ENCODE results near the gene CRTC1. TPM values are rescaled to one million over a fixed set of nuclear protein-coding genes. Genes with fewer than 3 reads are reported as not detected.

Gene CRTC1
- total RNA-seq, 1 experiment from 2014 or later = 19.0 TPM

DNA sequence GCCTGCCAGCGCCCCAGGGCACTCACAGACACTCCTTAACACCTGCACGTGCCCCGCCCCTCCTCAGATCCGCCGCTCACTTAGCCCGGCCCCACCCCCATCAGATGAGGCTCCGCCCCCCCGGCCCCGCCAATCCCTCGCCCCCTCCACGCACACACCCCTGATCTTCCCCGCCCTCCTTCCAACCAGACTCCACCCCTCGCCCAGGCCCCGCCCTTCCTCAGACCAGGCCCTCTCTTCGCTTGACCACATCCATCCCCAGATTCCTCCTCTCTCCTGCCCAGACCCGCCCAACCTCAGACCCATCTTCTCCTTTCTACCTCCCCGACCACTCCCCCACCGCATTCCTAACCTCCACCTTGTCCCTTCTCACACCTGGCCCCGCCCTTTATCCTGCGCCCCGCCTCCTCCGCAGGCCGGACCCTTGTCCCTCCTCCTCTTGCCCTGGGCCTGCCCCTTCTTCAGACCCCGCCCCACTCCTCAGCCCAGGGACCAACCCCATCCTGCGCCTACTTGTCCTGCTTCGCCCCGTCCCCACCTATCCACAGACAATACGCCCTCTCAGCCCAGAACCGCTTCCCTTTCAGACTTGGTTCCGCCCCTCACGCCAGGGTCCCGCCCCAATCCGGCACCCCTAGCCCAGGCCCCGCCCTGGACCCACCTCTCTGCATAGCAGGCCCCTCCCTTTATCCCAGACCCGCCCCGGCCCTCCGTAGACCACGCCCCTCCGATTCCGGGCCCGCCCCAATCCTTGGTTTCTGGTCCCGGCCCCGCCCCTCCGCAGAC lies 47.1 kb upstream of the CRTC1 start:
- Mint-ChIP-seq H3K36me3 (ENCODE audit: insufficient read depth in 1 of 3, low read depth in 3 of 3) (peaks cover 0 to 3% (median 0%) of the 10 kb centered on the region in 3 experiments; a peak in 1 of 7 replicates), H3K4me1 (peaks cover 9 to 18% of the 10 kb centered on the region in 2 experiments), H3K9me3 (no peaks in the 10 kb centered on the region), H3K27ac (peak overlapping the region; percentile 88 to 99 (median 96); a peak in 6 of 7 replicates), H3K27me3 (ENCODE audit: low read depth) (peaks cover 31% of the 10 kb centered on the region), H3K4me3 (peak overlapping the region; percentile 78 to 86)
- H3K9me3 ChIP-seq (ENCODE audit: control insufficient read depth, low read depth, low read length) = no peaks in the 10 kb centered on the region
- no peak overlapping the region for H3K56ac ChIP-seq (ENCODE audit: insufficient read length, low read depth, low read length)
- TF ChIP-seq, protein P1, sequence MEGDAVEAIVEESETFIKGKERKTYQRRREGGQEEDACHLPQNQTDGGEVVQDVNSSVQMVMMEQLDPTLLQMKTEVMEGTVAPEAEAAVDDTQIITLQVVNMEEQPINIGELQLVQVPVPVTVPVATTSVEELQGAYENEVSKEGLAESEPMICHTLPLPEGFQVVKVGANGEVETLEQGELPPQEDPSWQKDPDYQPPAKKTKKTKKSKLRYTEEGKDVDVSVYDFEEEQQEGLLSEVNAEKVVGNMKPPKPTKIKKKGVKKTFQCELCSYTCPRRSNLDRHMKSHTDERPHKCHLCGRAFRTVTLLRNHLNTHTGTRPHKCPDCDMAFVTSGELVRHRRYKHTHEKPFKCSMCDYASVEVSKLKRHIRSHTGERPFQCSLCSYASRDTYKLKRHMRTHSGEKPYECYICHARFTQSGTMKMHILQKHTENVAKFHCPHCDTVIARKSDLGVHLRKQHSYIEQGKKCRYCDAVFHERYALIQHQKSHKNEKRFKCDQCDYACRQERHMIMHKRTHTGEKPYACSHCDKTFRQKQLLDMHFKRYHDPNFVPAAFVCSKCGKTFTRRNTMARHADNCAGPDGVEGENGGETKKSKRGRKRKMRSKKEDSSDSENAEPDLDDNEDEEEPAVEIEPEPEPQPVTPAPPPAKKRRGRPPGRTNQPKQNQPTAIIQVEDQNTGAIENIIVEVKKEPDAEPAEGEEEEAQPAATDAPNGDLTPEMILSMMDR (conservative IDR thresholded peaks at IDR 0.05) = no peak
- no peak overlapping the region for H4K5ac ChIP-seq (ENCODE audit: insufficient read length, low read depth, low read length)
- H2BK20ac ChIP-seq (ENCODE audit: low read depth, low read length, poor library complexity, severe bottlenecking) = no peak overlapping the region
- H2AFZ ChIP-seq (ENCODE audit: low read length) = no peak overlapping the region
- no peak overlapping the region for H3T11ph ChIP-seq (ENCODE audit: low read length)
- H3K4me1 ChIP-seq (ENCODE audit: insufficient read depth, low read length) = peaks cover 3% of the 10 kb centered on the region; the same call in 1 of the 2 replicates
- peak overlapping the region; percentile 33; the same call in 1 of the 2 replicates for H3K14ac ChIP-seq (ENCODE audit: insufficient read depth, low read length)
- no peak overlapping the region for H2AK5ac ChIP-seq (ENCODE audit: insufficient read length, low read length)
- no CpG with 5 or more reads among the region's 44 CpGs for WGBS (ENCODE audit: extremely low coverage, insufficient read length, low lambda C conversion rate)
- H3K23ac ChIP-seq (ENCODE audit: insufficient read length, low read depth, low read length) = no peak overlapping the region
- no peak overlapping the region for H3K9ac ChIP-seq (ENCODE audit: extremely low read depth, insufficient read length, low read length)
- H3K27me3 ChIP-seq (ENCODE audit: insufficient read depth, low read length) = no peaks in the 10 kb centered on the region
- H3K18ac ChIP-seq (ENCODE audit: insufficient read length, low read depth, low read length) = peak overlapping the region; percentile 89
- DNase-seq = peak; percentile 98
- no peak overlapping the region for H2BK5ac ChIP-seq (ENCODE audit: insufficient read length, low read length)
- no peaks in the 10 kb centered on the region; the same call in 1 of the 2 replicates for H3K79me2 ChIP-seq (ENCODE audit: insufficient read depth, low read length)
- H3K23me2 ChIP-seq (ENCODE audit: insufficient read length, low read depth, low read length, poor library complexity, severe bottlenecking) = peaks cover 9% of the 10 kb centered on the region
- no peak overlapping the region for H2BK120ac ChIP-seq (ENCODE audit: low read depth, low read length, poor library complexity, severe bottlenecking)
- no peak overlapping the region for H2BK12ac ChIP-seq (ENCODE audit: insufficient read length, low read depth, low read length)
- no peak overlapping the region for H4K91ac ChIP-seq (ENCODE audit: insufficient read length, low read depth, low read length)
- no peak overlapping the region for H3K4ac ChIP-seq (ENCODE audit: low read depth, low read length)
- peaks cover 3% of the 10 kb centered on the region for H3K79me1 ChIP-seq (ENCODE audit: insufficient read depth, low read depth, low read length, poor library complexity, severe bottlenecking)
- H3K27ac ChIP-seq (ENCODE audit: insufficient read length, low read depth, low read length) = no peak overlapping the region
- no peaks in the 10 kb centered on the region for H4K20me1 ChIP-seq (ENCODE audit: control insufficient read depth, insufficient read depth, insufficient read length)
- no peak overlapping the region for H4K8ac ChIP-seq (replicated peaks; ENCODE audit: insufficient read length, low read depth, low read length)
- peak overlapping the region; percentile 45 for H3K4me2 ChIP-seq (ENCODE audit: insufficient read depth, insufficient read length, low read length)
- no peak overlapping the region for H2BK15ac ChIP-seq (ENCODE audit: low read depth, low read length)

Data from H9 (cell line).